Smooth muscle cell (in vitro differentiated cells): ENCODE data around the gene TMC1. TPM values are rescaled to one million over a fixed set of nuclear protein-coding genes. Genes with fewer than 3 reads are reported as not detected.
"Not testable (repeated sequence)": the region's sequence is repeated elsewhere in the genome, so short reads cannot be mapped to it uniquely, and the experiment has no call there.

Experiments
- DNase-seq: peaks from one replicate; lab custom pipeline; 2025; ENCODE audit not compliant: unreplicated experiment; lab: John Stamatoyannopoulos, UW
- H2AFZ ChIP-seq: fragments of 200-600 bp; sonication (generic); 2 replicates; pipeline ENCODE4 v1.6.0; 2016; ENCODE audit warnings: antibody characterized with exemption, low read depth, mild to moderate bottlenecking
- H3F3A ChIP-seq: fragments of 200-600 bp; sonication (generic); 2 replicates; pipeline ENCODE4 v1.6.0; 2017; ENCODE audit warnings: antibody characterized with exemption, low read depth
- H3K27ac ChIP-seq: fragments of 200-600 bp; sonication (generic); 2 replicates; pipeline ENCODE4 v1.5.1; 2016; ENCODE audit warnings: low read depth, mild to moderate bottlenecking
- H3K27me3 ChIP-seq: fragments of 200-600 bp; sonication (generic); 2 replicates; pipeline ENCODE4 v1.6.1; 2016; ENCODE audit warnings: low read depth, mild to moderate bottlenecking
- H3K36me3 ChIP-seq: fragments of 200-600 bp; sonication (generic); 2 replicates; pipeline ENCODE4 v1.5.1; 2016; ENCODE audit warnings: low read depth
- H3K4me1 ChIP-seq: fragments of 200-600 bp; sonication (generic); 2 replicates; pipeline ENCODE4 v1.5.1; 2016; ENCODE audit warnings: low read depth
- H3K4me2 ChIP-seq: fragments of 200-600 bp; sonication (generic); 2 replicates; pipeline ENCODE4 v1.6.0; 2016; ENCODE audit warnings: mild to moderate bottlenecking
- H3K4me3 ChIP-seq: fragments of 200-600 bp; sonication (generic); 2 replicates; pipeline ENCODE4 v1.5.1; 2016; ENCODE audit warnings: mild to moderate bottlenecking
- H3K79me2 ChIP-seq: fragments of 200-600 bp; sonication (generic); 2 replicates; pipeline ENCODE4 v1.6.0; 2016; ENCODE audit warnings: low read depth, mild to moderate bottlenecking
- H3K9ac ChIP-seq: fragments of 200-600 bp; sonication (generic); 2 replicates; pipeline ENCODE4 v1.6.0; 2016; ENCODE audit warnings: low read depth
- H3K9me3 ChIP-seq: fragments of 200-600 bp; sonication (generic); replicated peaks from 2 replicates; pipeline ENCODE4 v1.5.1; 2016; ENCODE audit warnings: low read depth
- H4K20me1 ChIP-seq: fragments of 200-600 bp; sonication (generic); 2 replicates; pipeline ENCODE4 v1.6.0; 2016; ENCODE audit warnings: low read depth
- CTCF ChIP-seq: fragments of 200-600 bp; sonication (generic); IDR thresholded peaks from 2 replicates; pipeline ENCODE4 v1.5.1; 2017; ENCODE audit warnings: borderline replicate concordance, mild to moderate bottlenecking, antibody characterized with exemption; ENCODE audit not compliant: insufficient read depth, poor library complexity, severe bottlenecking
- WGBS: methylation state at CpG from one replicate; pipeline ENCODE4 v1.1.7; 2016; ENCODE audit warnings: low lambda C conversion rate; 5-methylcytosine and 5-hydroxymethylcytosine counted together
- polyA plus RNA-seq: library from polyadenylated mRNA; unstranded; fragments of >200 nt; fragmentation: Nextera tagmentation; extraction: Ambion mirVana; gene quantifications from 2 replicates; pipeline ENCODE4 v1.2.1, GENCODE V29; 2016
- total RNA-seq: library from RNA; depleted of rRNA; stranded (reverse); fragments of >200 nt; gene quantifications from 2 replicates; pipeline ENCODE4 v1.2.3, GENCODE V29; 2014

Gene TMC1
- total and polyA plus RNA-seq, 2 experiments from 2014 or later: not detected

GRCh38 chr9:72476617-72477437 is 44.6 kb upstream of the TMC1 start:
- peak overlapping the region; percentile 78 for H3K27ac ChIP-seq
- H3K79me2 ChIP-seq: no peaks in the 10 kb centered on the region
- H3K4me1 ChIP-seq: peaks cover 9% of the 10 kb centered on the region
- TF ChIP-seq CTCF: no peak
- H3F3A ChIP-seq: peaks cover 6% of the 10 kb centered on the region
- H3K36me3 ChIP-seq: no peaks in the 10 kb centered on the region
- H3K9ac ChIP-seq: peak overlapping the region; percentile 45
- no peak overlapping the region for H2AFZ ChIP-seq
- DNase-seq: no peak
- 46% methylated on average over 2 of the region's 2 CpGs for WGBS
- no peaks in the 10 kb centered on the region for H3K27me3 ChIP-seq
- H3K4me3 ChIP-seq: no peak overlapping the region
- H3K9me3 ChIP-seq: no peaks in the 10 kb centered on the region
- H4K20me1 ChIP-seq: no peaks in the 10 kb centered on the region
- H3K4me2 ChIP-seq: peak overlapping the region; percentile 62

- Histone ChIP-seq H3K36me3 (no peaks in the 10 kb centered on the region), H3K79me2 (no peaks in the 10 kb centered on the region), H3K27ac (peak overlapping the region; percentile 78), H3K4me2 (peak overlapping the region; percentile 62), H3K4me1 (peaks cover 9% of the 10 kb centered on the region), H3K27me3 (no peaks in the 10 kb centered on the region), H4K20me1 (no peaks in the 10 kb centered on the region), H3K9me3 (no peaks in the 10 kb centered on the region), H3F3A (peaks cover 6% of the 10 kb centered on the region), H3K9ac (peak overlapping the region; percentile 45), H2AFZ (peak overlapping the region; percentile 37), H3K4me3 (no peak overlapping the region)
- 18% methylated on average over 4 of the region's 4 CpGs for WGBS
- DNase-seq: no peak
- no peak for TF ChIP-seq CTCF
These were observed 43.4 kb upstream of the TMC1 start for GRCh38 chr9:72477930-72478518.

- Histone ChIP-seq H3K27me3 (no peaks in the 10 kb centered on the region), H4K20me1 (no peaks in the 10 kb centered on the region), H2AFZ (no peak overlapping the region), H3K4me2 (peak overlapping the region; percentile 16), H3K9ac (no peak overlapping the region), H3K4me1 (peaks cover 9% of the 10 kb centered on the region), H3F3A (peaks cover 6% of the 10 kb centered on the region), H3K4me3 (no peak overlapping the region), H3K27ac (peak overlapping the region; percentile 78), H3K36me3 (no peaks in the 10 kb centered on the region), H3K79me2 (no peaks in the 10 kb centered on the region), H3K9me3 (no peaks in the 10 kb centered on the region)
- TF ChIP-seq CTCF: no peak
- DNase-seq: no peak
- WGBS: 7% methylated on average over 1 of the region's 1 CpG
These were observed 42.4 kb upstream of the TMC1 start for GRCh38 chr9:72478966-72479365.

- WGBS: 97% methylated on average over 25 of the region's 25 CpGs
- not testable (repeated sequence) for H3K36me3 ChIP-seq, H3K79me2 ChIP-seq
These were observed 41.1 kb upstream of the TMC1 start for GRCh38 chr9:72480261-72480660.

More at GRCh38 chr9:72480261-72480660, 41.1 kb upstream of the TMC1 start:
- DNase-seq, H3K9me3 ChIP-seq, H3F3A ChIP-seq, H3K27me3 ChIP-seq, H3K4me2 ChIP-seq, H2AFZ ChIP-seq, H3K4me1 ChIP-seq, H4K20me1 ChIP-seq, H3K9ac ChIP-seq, H3K4me3 ChIP-seq, H3K27ac ChIP-seq: not testable (repeated sequence)
